ENCODE data around the gene FBXO21. TPM values are rescaled to one million over a fixed set of nuclear protein-coding genes. Genes with fewer than 3 reads are reported as not detected.
"Not testable (repeated sequence)": the region's sequence is repeated elsewhere in the genome, so short reads cannot be mapped to it uniquely, and the experiment has no call there.

Gene FBXO21
- total RNA-seq, 1 experiment from 2014 or later, result 37.8 TPM

GRCh38 chr12:117225179-117225578 lies 34.9 kb upstream of the FBXO21 start:
- Histone ChIP-seq H3K4me3 (ENCODE audit: low read depth in 2 of 2, low read length in 2 of 2) (no peak overlapping the region), H3K4me1 (ENCODE audit: control insufficient read depth, insufficient read depth, low read length) (no peaks in the 10 kb centered on the region), H3K36me3 (ENCODE audit: control insufficient read depth, insufficient read depth, low read length) (no peaks in the 10 kb centered on the region), H3K27ac (ENCODE audit: low read length) (no peak overlapping the region), H3K27me3 (ENCODE audit: control insufficient read depth, insufficient read depth, low read length) (peaks cover 17% of the 10 kb centered on the region; the same call in 1 of the 2 replicates), H3K9me3 (ENCODE audit: control insufficient read depth, insufficient read depth, low read depth, low read length) (no peaks in the 10 kb centered on the region)
- ChIA-PET POLR2A (interaction anchor here (0.5 kb wide), 1 partner anchor 31 kb away, joined by 5 read pairs; no protein-coding TSS in a partner anchor), CTCF (no interaction called here)
- TF ChIP-seq, protein P1, sequence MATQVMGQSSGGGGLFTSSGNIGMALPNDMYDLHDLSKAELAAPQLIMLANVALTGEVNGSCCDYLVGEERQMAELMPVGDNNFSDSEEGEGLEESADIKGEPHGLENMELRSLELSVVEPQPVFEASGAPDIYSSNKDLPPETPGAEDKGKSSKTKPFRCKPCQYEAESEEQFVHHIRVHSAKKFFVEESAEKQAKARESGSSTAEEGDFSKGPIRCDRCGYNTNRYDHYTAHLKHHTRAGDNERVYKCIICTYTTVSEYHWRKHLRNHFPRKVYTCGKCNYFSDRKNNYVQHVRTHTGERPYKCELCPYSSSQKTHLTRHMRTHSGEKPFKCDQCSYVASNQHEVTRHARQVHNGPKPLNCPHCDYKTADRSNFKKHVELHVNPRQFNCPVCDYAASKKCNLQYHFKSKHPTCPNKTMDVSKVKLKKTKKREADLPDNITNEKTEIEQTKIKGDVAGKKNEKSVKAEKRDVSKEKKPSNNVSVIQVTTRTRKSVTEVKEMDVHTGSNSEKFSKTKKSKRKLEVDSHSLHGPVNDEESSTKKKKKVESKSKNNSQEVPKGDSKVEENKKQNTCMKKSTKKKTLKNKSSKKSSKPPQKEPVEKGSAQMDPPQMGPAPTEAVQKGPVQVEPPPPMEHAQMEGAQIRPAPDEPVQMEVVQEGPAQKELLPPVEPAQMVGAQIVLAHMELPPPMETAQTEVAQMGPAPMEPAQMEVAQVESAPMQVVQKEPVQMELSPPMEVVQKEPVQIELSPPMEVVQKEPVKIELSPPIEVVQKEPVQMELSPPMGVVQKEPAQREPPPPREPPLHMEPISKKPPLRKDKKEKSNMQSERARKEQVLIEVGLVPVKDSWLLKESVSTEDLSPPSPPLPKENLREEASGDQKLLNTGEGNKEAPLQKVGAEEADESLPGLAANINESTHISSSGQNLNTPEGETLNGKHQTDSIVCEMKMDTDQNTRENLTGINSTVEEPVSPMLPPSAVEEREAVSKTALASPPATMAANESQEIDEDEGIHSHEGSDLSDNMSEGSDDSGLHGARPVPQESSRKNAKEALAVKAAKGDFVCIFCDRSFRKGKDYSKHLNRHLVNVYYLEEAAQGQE (IDR thresholded peaks at IDR 0.05; ENCODE audit: insufficient read depth in 1 of 2, low read depth in 2 of 2, low read length in 1 of 2), result no peak
- no TSS peak for BruUV-seq (replicated peaks)
- intact Hi-C loops (cut with micrococcal nuclease; ENCODE audit: unreplicated experiment) (no loop called here), in situ Hi-C loops (cut with HindIII; ENCODE audit: low pct_unique_long_range_greater_than_20kb, low sequenced_read_pairs) (loop anchor here (25.0 kb wide), 1 partner anchor 612 kb away; no protein-coding TSS in a partner anchor)
- DNase-seq (ENCODE audit: low read depth, low spot score), result no peak
- ATAC-seq, result no peak

DNA sequence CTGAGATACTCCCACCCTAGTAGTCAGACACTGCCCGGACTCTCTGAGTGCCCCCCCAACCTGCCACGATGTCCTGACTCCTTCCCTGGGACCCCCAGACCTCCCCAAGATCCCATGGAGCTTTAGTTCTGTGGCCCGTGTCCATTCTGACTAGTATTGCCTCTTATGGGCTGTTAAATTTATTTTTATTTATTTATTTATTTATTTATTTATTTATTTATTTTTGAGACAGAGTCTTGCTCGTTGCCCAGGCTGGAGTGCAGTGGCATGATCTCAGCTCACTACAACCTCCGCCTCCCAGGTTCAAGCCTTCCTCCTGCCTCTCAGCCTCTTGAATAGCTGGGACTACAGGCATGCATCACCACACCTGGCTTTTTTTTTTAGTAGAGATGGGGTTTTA lies 30.7 kb upstream of the FBXO21 start:
- CTCF ChIA-PET, result interaction anchor here (0.6 to 1.0 kb wide), 2 partner anchors 57 to 1352 kb away, joined by 3 to 4 read pairs; no protein-coding TSS in a partner anchor
- H3K9me3 ChIP-seq (ENCODE audit: control insufficient read depth, insufficient read depth, low read depth, low read length); ATAC-seq; H3K27ac ChIP-seq (ENCODE audit: low read length); H3K36me3 ChIP-seq (ENCODE audit: control insufficient read depth, insufficient read depth, low read length); BruUV-seq (replicated peaks); H3K27me3 ChIP-seq (ENCODE audit: control insufficient read depth, insufficient read depth, low read length); in situ Hi-C loops (cut with HindIII; ENCODE audit: low pct_unique_long_range_greater_than_20kb, low sequenced_read_pairs); POLR2A ChIA-PET; intact Hi-C loops (cut with micrococcal nuclease; ENCODE audit: unreplicated experiment); DNase-seq (ENCODE audit: low read depth, low spot score); H3K4me3 ChIP-seq (ENCODE audit: low read depth in 2 of 2, low read length in 2 of 2); H3K4me1 ChIP-seq (ENCODE audit: control insufficient read depth, insufficient read depth, low read length): not testable (repeated sequence)

DNA sequence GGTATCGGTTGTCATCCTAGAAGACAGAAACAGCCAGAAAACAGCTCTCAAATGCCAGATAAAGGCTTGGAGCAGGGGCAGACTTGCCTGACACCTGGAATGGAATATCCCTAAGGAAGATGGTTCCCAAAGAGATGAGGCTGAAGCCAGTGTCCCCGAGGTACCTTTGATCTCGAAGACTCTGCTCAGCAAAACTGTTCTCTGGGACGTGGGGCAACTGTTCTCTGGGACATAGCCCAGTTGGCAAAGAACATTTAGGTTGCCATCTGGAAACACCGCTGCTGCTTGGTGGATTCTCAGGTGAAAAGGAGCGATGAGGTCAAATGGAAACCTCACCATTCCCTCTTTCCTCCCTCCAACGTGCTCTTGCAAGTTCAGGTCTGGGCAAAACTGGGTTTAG lies 27.9 kb upstream of the FBXO21 start:
- ATAC-seq, result no peak
- in situ Hi-C loops (cut with HindIII; ENCODE audit: low pct_unique_long_range_greater_than_20kb, low sequenced_read_pairs) (no loop called here), intact Hi-C loops (cut with micrococcal nuclease; ENCODE audit: unreplicated experiment) (no loop called here)
- no peak overlapping the region for H3K4me3 ChIP-seq (ENCODE audit: low read depth in 2 of 2, low read length in 2 of 2)
- no TSS peak for BruUV-seq (replicated peaks)
- POLR2A ChIA-PET, result no interaction called here
- TF ChIP-seq, protein P1 (IDR thresholded peaks at IDR 0.05; ENCODE audit: insufficient read depth in 1 of 2, low read depth in 2 of 2, low read length in 1 of 2), result no peak
- no peak for TF ChIP-seq TCF7L2 (IDR thresholded peaks at IDR 0.05; ENCODE audit: low read depth, low read length)
- TF ChIP-seq SIN3A (IDR thresholded peaks at IDR 0.05; ENCODE audit: borderline replicate concordance, insufficient read depth, low read depth, low read length), result no peak
- TF ChIP-seq, protein P2, sequence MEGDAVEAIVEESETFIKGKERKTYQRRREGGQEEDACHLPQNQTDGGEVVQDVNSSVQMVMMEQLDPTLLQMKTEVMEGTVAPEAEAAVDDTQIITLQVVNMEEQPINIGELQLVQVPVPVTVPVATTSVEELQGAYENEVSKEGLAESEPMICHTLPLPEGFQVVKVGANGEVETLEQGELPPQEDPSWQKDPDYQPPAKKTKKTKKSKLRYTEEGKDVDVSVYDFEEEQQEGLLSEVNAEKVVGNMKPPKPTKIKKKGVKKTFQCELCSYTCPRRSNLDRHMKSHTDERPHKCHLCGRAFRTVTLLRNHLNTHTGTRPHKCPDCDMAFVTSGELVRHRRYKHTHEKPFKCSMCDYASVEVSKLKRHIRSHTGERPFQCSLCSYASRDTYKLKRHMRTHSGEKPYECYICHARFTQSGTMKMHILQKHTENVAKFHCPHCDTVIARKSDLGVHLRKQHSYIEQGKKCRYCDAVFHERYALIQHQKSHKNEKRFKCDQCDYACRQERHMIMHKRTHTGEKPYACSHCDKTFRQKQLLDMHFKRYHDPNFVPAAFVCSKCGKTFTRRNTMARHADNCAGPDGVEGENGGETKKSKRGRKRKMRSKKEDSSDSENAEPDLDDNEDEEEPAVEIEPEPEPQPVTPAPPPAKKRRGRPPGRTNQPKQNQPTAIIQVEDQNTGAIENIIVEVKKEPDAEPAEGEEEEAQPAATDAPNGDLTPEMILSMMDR (IDR thresholded peaks at IDR 0.05), result no peak
- TF ChIP-seq POLR2AphosphoS5 (IDR thresholded peaks at IDR 0.05; ENCODE audit: low read depth, low read length), result no peak
- CTCF ChIA-PET, result interaction anchor here (0.6 kb wide), 1 partner anchor 615 kb away, joined by 5 read pairs; no protein-coding TSS in a partner anchor
- DNase-seq (ENCODE audit: low read depth, low spot score), result no peak
- H3K27me3 ChIP-seq (ENCODE audit: control insufficient read depth, insufficient read depth, low read length), result peaks cover 10% of the 10 kb centered on the region; the same call in 1 of the 2 replicates
- H3K36me3 ChIP-seq (ENCODE audit: control insufficient read depth, insufficient read depth, low read length), result no peaks in the 10 kb centered on the region
- H3K9me3 ChIP-seq (ENCODE audit: control insufficient read depth, insufficient read depth, low read depth, low read length), result no peaks in the 10 kb centered on the region
- H3K27ac ChIP-seq (ENCODE audit: low read length), result no peak overlapping the region
- no peaks in the 10 kb centered on the region for H3K4me1 ChIP-seq (ENCODE audit: control insufficient read depth, insufficient read depth, low read length)
